ENCODE results near the gene PHLDB1. TPM values are rescaled to one million over a fixed set of nuclear protein-coding genes. Genes with fewer than 3 reads are reported as not detected.

Gene PHLDB1
- polyA plus RNA-seq, 4 donors: 117 to 146 (median 122) TPM

GRCh38 chr11:118621071-118621783 is 13.8 kb downstream of the PHLDB1 start:
- DNase-seq (ENCODE audit: low read depth in 4 of 4, low spot score in 3 of 4): peak in 1 of 4 donors; percentile 63

GRCh38 chr11:118621784-118622375 is 14.5 kb downstream of the PHLDB1 start:
- DNase-seq (ENCODE audit: low read depth in 4 of 4, low spot score in 3 of 4): no peak

- DNase-seq (ENCODE audit: low read depth in 4 of 4, low spot score in 3 of 4): no peak
These were observed 15.2 kb downstream of the PHLDB1 start for GRCh38 chr11:118622376-118623268.

- no peak for DNase-seq (ENCODE audit: low read depth in 4 of 4, low spot score in 3 of 4)
These were observed 15.8 kb downstream of the PHLDB1 start for GRCh38 chr11:118623269-118623655.

- DNase-seq (ENCODE audit: low read depth in 4 of 4, low spot score in 3 of 4): no peak
These were observed 17.7 kb downstream of the PHLDB1 start for GRCh38 chr11:118625036-118625690.

- DNase-seq (ENCODE audit: low read depth in 4 of 4, low spot score in 3 of 4): no peak
These were observed 18.6 kb downstream of the PHLDB1 start for GRCh38 chr11:118625976-118626375.

GRCh38 chr11:118627566-118627965 is 20.2 kb downstream of the PHLDB1 start:
- DNase-seq (ENCODE audit: low read depth in 4 of 4, low spot score in 3 of 4): no peak

GRCh38 chr11:118628031-118628430 is 20.6 kb downstream of the PHLDB1 start:
- DNase-seq (ENCODE audit: low read depth in 4 of 4, low spot score in 3 of 4): no peak

GRCh38 chr11:118628432-118628831 is 21.0 kb downstream of the PHLDB1 start:
- no peak for DNase-seq (ENCODE audit: low read depth in 4 of 4, low spot score in 3 of 4)

GRCh38 chr11:118628861-118629549 is 21.6 kb downstream of the PHLDB1 start:
- DNase-seq (ENCODE audit: low read depth in 4 of 4, low spot score in 3 of 4): no peak

- no peak for DNase-seq (ENCODE audit: low read depth in 4 of 4, low spot score in 3 of 4)
These were observed 22.6 kb downstream of the PHLDB1 start for GRCh38 chr11:118629761-118630661.

GRCh38 chr11:118631142-118631909 is 23.9 kb downstream of the PHLDB1 start:
- no peak for DNase-seq (ENCODE audit: low read depth in 4 of 4, low spot score in 3 of 4)

GRCh38 chr11:118632577-118633318 is 25.3 kb downstream of the PHLDB1 start:
- no peak for DNase-seq (ENCODE audit: low read depth in 4 of 4, low spot score in 3 of 4)

- no peak for DNase-seq (ENCODE audit: low read depth in 4 of 4, low spot score in 3 of 4)
These were observed 25.9 kb downstream of the PHLDB1 start for GRCh38 chr11:118633319-118633690.

- no peak for DNase-seq (ENCODE audit: low read depth in 4 of 4, low spot score in 3 of 4)
These were observed 26.6 kb downstream of the PHLDB1 start for GRCh38 chr11:118633979-118634378.

- DNase-seq (ENCODE audit: low read depth in 4 of 4, low spot score in 3 of 4): peak in 1 of 4 donors; percentile 68
These were observed 27.2 kb downstream of the PHLDB1 start for GRCh38 chr11:118634431-118635236.

- DNase-seq (ENCODE audit: low read depth in 4 of 4, low spot score in 3 of 4): no peak
These were observed 27.8 kb downstream of the PHLDB1 start for GRCh38 chr11:118635237-118635591.
